PC-3 (cell line): ENCODE data around the gene SFMBT2. TPM values are rescaled to one million over a fixed set of nuclear protein-coding genes. Genes with fewer than 3 reads are reported as not detected.

Source experiments
- ATAC-seq: fragments of 200-7000 bp; cut with Tn5 transposase; 2 replicates; pipeline ENCODE4 v1.9.1; 2020; ENCODE audit warnings: mild to moderate bottlenecking, moderate library complexity
- BruUV-seq: library from RNA; stranded (reverse); fragments of 400-500 nt; replicated peaks from 2 replicates; lab custom pipeline; 2021; lab: Mats Ljungman, UMichigan
- CTCF ChIA-PET: fragments of 300-600 bp; sonication (Branson Sonifier 250); formaldehyde crosslinking; loops from one replicate; lab custom pipeline; 2022; ENCODE audit warnings: antibody characterized with exemption; lab: Charles Lee
- POLR2A ChIA-PET: fragments of 300-600 bp; sonication (Branson Sonifier 250); formaldehyde crosslinking; loops from one replicate; lab custom pipeline; 2022; ENCODE audit warnings: antibody characterized with exemption; ENCODE audit not compliant: unreplicated experiment; lab: Charles Lee
- DNase-seq: peaks from one replicate; pipeline ENCODE4 v3.0.0-alpha.2; 2015
- H2AFZ ChIP-seq: fragments of 300-600 bp; sonication (generic); 2 replicates; pipeline ENCODE4 v1.6.0; 2016; ENCODE audit warnings: antibody characterized with exemption, low read length
- H3F3A ChIP-seq: fragments of 300-600 bp; sonication (generic); one replicate; pipeline ENCODE4 v1.6.0; 2017; ENCODE audit warnings: antibody characterized with exemption, low read length, control low read depth, mild to moderate bottlenecking; ENCODE audit not compliant: unreplicated experiment
- H3K27ac ChIP-seq: fragments of 300-600 bp; sonication (generic); 2 replicates; pipeline ENCODE4 v1.5.1; 2016; ENCODE audit warnings: mild to moderate bottlenecking, low read length
- H3K27me3 ChIP-seq: fragments of 300-600 bp; sonication (generic); 2 replicates; pipeline ENCODE4 v1.6.1; 2016; ENCODE audit warnings: low read length, mixed read lengths
- H3K36me3 ChIP-seq: fragments of 300-600 bp; sonication (generic); 2 replicates; pipeline ENCODE4 v1.6.1; 2016; ENCODE audit warnings: low read depth, mixed run types, low read length, mixed read lengths
- H3K4me1 ChIP-seq: fragments of 300-600 bp; sonication (generic); 2 replicates; pipeline ENCODE4 v1.5.1; 2016; ENCODE audit warnings: low read length; ENCODE audit not compliant: insufficient read depth
- H3K4me2 ChIP-seq: fragments of 300-600 bp; sonication (generic); 2 replicates; pipeline ENCODE4 v1.6.0; 2016; ENCODE audit warnings: low read length
- H3K4me3 ChIP-seq: fragments of 300-600 bp; sonication (generic); 2 replicates; pipeline ENCODE4 v1.5.1; 2016; ENCODE audit warnings: mild to moderate bottlenecking, low read length, mixed read lengths
- H3K79me2 ChIP-seq: fragments of 300-600 bp; sonication (generic); 2 replicates; pipeline ENCODE4 v1.6.1; 2017; ENCODE audit warnings: low read length, mixed read lengths
- H3K9ac ChIP-seq: fragments of 300-600 bp; sonication (generic); 2 replicates; pipeline ENCODE4 v1.6.0; 2016; ENCODE audit warnings: mild to moderate bottlenecking, low read length
- H3K9me2 ChIP-seq: fragments of 300-600 bp; sonication (generic); replicated peaks from 2 replicates; pipeline ENCODE4 v1.6.1; 2016; ENCODE audit warnings: mixed run types, low read length, mixed read lengths
- H3K9me3 ChIP-seq: fragments of 300-600 bp; sonication (generic); 2 replicates; pipeline ENCODE4 v1.6.1; 2016; ENCODE audit warnings: low read length, mixed read lengths
- H4K20me1 ChIP-seq: fragments of 300-600 bp; sonication (generic); 2 replicates; pipeline ENCODE4 v1.6.1; 2016; ENCODE audit warnings: low read length, mixed read lengths
- CTCF ChIP-seq: fragments of 300-600 bp; sonication (generic); conservative IDR thresholded peaks from 2 replicates; pipeline ENCODE4 v1.5.1; 2017; ENCODE audit warnings: antibody characterized with exemption, low read depth, mild to moderate bottlenecking, low read length
- EZH2 ChIP-seq: fragments of 300-600 bp; sonication (generic); IDR thresholded peaks from one replicate; pipeline ENCODE4 v1.6.1; 2017; ENCODE audit warnings: antibody characterized with exemption, mild to moderate bottlenecking, low read length; ENCODE audit not compliant: unreplicated experiment
- EZH2phosphoT487 ChIP-seq: fragments of 300-600 bp; sonication (generic); IDR thresholded peaks from 2 replicates; pipeline ENCODE4 v1.6.1; 2018; ENCODE audit warnings: mild to moderate bottlenecking, antibody characterized with exemption, low read length, borderline replicate concordance
- intact Hi-C: fragments of 100-400 bp; cut with micrococcal nuclease; formaldehyde crosslinking; loops from 2 replicates; pipeline ENCODE4 v1.9.0; 2023
- total RNA-seq: library from RNA; depleted of rRNA; stranded (reverse); fragments of >200 nt; gene quantifications from 2 replicates; pipeline ENCODE4 v1.2.3, GENCODE V29; 2014

Gene SFMBT2
- total RNA-seq, 1 experiment from 2014 or later = 1.9 TPM

GRCh38 chr10:7370511-7370910 lies 40.3 kb downstream of the SFMBT2 start:
- H3K4me2 ChIP-seq = no peak overlapping the region
- no peak overlapping the region for H3K27ac ChIP-seq
- POLR2A ChIA-PET = no interaction called here

DNA sequence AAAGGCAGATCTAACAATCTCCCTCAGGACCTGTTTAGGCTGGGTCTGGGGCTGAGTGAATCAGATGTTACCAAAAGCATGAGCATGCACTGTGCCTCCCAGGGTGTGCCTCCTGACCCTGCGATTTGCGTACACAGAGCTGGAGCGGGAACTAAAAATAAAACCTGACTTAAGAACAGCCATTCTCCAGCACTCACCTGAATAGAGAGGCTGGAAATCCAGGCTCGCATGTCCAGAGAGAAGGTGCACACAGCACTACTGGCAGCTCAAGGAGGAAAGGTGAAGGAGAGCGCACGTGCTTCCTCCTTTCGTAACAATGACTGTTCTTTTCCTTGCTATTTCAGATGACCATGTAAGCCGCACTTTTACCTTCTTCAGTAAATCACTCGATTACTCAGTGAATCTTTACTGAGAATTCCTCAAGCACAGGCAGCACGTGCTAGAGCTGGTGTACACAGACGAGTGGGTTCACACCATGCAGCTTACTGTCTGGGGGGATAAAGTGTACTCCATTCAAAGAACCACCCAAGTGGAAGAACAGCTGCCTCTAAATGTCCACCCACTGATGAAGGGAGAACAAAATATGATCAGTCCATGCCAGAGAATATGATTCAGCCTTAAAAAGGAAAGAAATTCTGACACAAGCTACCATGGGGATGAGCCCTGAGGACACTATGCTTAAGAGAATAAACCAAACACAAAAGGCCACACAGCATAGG lies 45.6 kb downstream of the SFMBT2 start:
- Histone ChIP-seq H4K20me1 (no peaks in the 10 kb centered on the region), H2AFZ (no peak overlapping the region), H3K79me2 (no peaks in the 10 kb centered on the region), H3K9ac (no peak overlapping the region), H3K9me3 (no peaks in the 10 kb centered on the region), H3K4me1 (peaks cover 5% of the 10 kb centered on the region; the same call in 1 of the 2 replicates), H3K27ac (no peak overlapping the region), H3F3A (no peaks in the 10 kb centered on the region), H3K27me3 (no peaks in the 10 kb centered on the region), H3K9me2 (no peaks in the 10 kb centered on the region), H3K4me2 (no peak overlapping the region), H3K4me3 (no peak overlapping the region), H3K36me3 (no peaks in the 10 kb centered on the region)
- no peak for ATAC-seq
- BruUV-seq = no TSS peak
- TF ChIP-seq EZH2 = no peak
- intact Hi-C loops = no loop called here
- ChIA-PET CTCF (no interaction called here), POLR2A (no interaction called here)
- DNase-seq = no peak

More at GRCh38 chr10:7370511-7370910, 40.3 kb downstream of the SFMBT2 start:
- no peak overlapping the region for H3K4me3 ChIP-seq
- peaks cover 17% of the 10 kb centered on the region for H3K4me1 ChIP-seq
- no peak for DNase-seq
- H3F3A ChIP-seq = no peaks in the 10 kb centered on the region
- intact Hi-C loops = no loop called here
- CTCF ChIA-PET = no interaction called here
- H2AFZ ChIP-seq = no peak overlapping the region
- no peak for TF ChIP-seq EZH2
- no peaks in the 10 kb centered on the region for H3K9me3 ChIP-seq
- no TSS peak for BruUV-seq
- ATAC-seq = no peak
- no peaks in the 10 kb centered on the region; the same call in 1 of the 2 replicates for H3K36me3 ChIP-seq
- H3K79me2 ChIP-seq = no peaks in the 10 kb centered on the region
- no peaks in the 10 kb centered on the region for H3K27me3 ChIP-seq
- H3K9me2 ChIP-seq = no peaks in the 10 kb centered on the region
- no peaks in the 10 kb centered on the region for H4K20me1 ChIP-seq
- H3K9ac ChIP-seq = no peak overlapping the region

DNA sequence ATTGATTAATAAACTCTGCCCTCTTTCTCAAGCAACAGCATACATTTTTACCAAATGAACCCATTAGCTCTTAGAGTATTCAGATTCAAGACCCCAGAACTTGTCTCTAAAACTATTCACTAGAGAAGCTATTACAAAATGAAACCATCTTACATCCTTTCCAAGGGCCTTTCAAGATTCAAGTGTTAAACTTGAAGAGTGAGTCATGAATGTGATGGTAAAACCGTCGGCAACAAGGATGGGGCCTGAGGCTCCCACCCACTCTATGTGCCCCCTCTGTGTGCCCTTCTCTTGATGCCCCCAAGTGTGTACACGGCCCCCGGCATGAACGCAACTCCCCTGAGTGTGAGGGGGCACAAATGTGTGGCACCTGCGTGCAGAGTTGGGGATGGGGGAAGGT lies 46.4 kb downstream of the SFMBT2 start:
- no peaks in the 10 kb centered on the region for H3F3A ChIP-seq
- H3K9me3 ChIP-seq = no peaks in the 10 kb centered on the region
- H3K4me3 ChIP-seq = no peak overlapping the region
- no peak overlapping the region for H3K4me2 ChIP-seq
- ChIA-PET CTCF (no interaction called here), POLR2A (no interaction called here)
- H2AFZ ChIP-seq = no peak overlapping the region
- BruUV-seq = no TSS peak
- no peak for DNase-seq
- no peaks in the 10 kb centered on the region for H3K9me2 ChIP-seq
- H3K27ac ChIP-seq = no peak overlapping the region
- peaks cover 2% of the 10 kb centered on the region; the same call in 1 of the 2 replicates for H3K4me1 ChIP-seq
- TF ChIP-seq CTCF (no peak), EZH2 (no peak), EZH2phosphoT487 (no peak)
- H3K79me2 ChIP-seq = no peaks in the 10 kb centered on the region
- ATAC-seq = no peak
- no peaks in the 10 kb centered on the region for H3K27me3 ChIP-seq
- intact Hi-C loops = no loop called here
- H3K36me3 ChIP-seq = no peaks in the 10 kb centered on the region
- no peak overlapping the region for H3K9ac ChIP-seq
- H4K20me1 ChIP-seq = no peaks in the 10 kb centered on the region
